ENCODE data around the gene OR6J1. TPM values are rescaled to one million over a fixed set of nuclear protein-coding genes. Genes with fewer than 3 reads are reported as not detected.
A peak's percentile ranks its signal among the peaks of the same experiment; 100 is the strongest.

OR6J1 gene
- total and polyA plus RNA-seq, 11 donors = 0.06 TPM; not detected in 10

DNA sequence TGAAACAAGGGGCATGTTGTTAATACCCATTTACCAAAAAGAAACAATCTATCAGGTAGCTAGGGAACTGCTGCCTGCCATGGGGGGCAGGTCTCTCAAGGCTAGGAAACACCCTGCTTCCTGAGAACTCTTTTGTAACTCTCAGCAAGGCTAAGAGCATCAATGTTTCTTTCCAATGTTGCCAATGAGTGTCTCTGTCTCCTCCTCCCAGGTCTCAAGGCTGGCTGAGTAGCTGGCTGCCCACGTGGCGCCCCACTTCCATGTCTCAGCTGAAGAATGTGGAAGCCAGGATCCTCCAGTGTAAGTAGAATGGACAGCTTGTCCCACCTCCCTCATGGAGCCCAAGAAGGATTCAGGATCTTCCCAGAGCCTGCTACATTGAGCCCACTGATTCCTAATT lies 42.7 kb downstream of the OR6J1 start:
- H3K4me3 ChIP-seq = no peak overlapping the region
- H3K36me3 ChIP-seq = peaks cover 4 to 53% (median 51%) of the 10 kb centered on the region in 9 donors
- no peak for ATAC-seq
- TF ChIP-seq, protein P1, sequence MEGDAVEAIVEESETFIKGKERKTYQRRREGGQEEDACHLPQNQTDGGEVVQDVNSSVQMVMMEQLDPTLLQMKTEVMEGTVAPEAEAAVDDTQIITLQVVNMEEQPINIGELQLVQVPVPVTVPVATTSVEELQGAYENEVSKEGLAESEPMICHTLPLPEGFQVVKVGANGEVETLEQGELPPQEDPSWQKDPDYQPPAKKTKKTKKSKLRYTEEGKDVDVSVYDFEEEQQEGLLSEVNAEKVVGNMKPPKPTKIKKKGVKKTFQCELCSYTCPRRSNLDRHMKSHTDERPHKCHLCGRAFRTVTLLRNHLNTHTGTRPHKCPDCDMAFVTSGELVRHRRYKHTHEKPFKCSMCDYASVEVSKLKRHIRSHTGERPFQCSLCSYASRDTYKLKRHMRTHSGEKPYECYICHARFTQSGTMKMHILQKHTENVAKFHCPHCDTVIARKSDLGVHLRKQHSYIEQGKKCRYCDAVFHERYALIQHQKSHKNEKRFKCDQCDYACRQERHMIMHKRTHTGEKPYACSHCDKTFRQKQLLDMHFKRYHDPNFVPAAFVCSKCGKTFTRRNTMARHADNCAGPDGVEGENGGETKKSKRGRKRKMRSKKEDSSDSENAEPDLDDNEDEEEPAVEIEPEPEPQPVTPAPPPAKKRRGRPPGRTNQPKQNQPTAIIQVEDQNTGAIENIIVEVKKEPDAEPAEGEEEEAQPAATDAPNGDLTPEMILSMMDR (IDR thresholded peaks at IDR 0.05) = no peak
- TF ChIP-seq POLR2A (IDR thresholded peaks at IDR 0.05) = no peak
- 88 to 95% (median 95%) methylated on average over 2 of the region's 2 CpGs for WGBS, 4 donors
- H3K9me3 ChIP-seq = no peaks in the 10 kb centered on the region
- H3K27me3 ChIP-seq = no peaks in the 10 kb centered on the region
- intact Hi-C loops (cut with DNase I) = no loop called here
- DNase-seq = no peak
- H3K4me1 ChIP-seq = peaks cover 3 to 27% (median 17%) of the 10 kb centered on the region in 12 donors
- no peak overlapping the region for H3K27ac ChIP-seq

DNA sequence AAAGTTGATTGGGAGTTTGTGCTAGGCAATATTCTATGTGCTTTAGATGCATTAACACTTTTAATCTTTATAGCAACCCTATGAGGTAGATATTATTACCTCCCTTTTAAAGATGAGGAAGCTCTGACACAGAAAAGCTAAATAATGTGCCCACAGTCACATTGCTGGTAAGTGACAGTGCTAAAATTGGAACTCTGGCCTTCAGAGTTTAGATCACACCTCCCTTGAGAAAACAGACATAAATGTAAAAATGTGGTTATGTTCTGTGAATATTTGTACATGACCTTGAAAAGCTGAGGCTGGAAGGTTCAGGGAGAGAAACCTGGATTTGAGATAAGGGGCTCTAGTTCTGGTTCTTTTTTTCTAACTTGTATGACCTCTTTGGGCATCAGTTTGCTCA lies 44.1 kb downstream of the OR6J1 start:
- no peak for ATAC-seq
- Histone ChIP-seq H3K36me3 (peaks cover 4 to 38% (median 36%) of the 10 kb centered on the region in 9 donors), H3K4me3 (peak overlapping the region in 1 of 12 donors; percentile 86), H3K27me3 (peaks cover 0 to 5% (median 0%) of the 10 kb centered on the region in 9 donors), H3K4me1 (peaks cover 3 to 27% (median 17%) of the 10 kb centered on the region in 12 donors), H3K27ac (no peak overlapping the region), H3K9me3 (no peaks in the 10 kb centered on the region)
- intact Hi-C loops (cut with DNase I) = no loop called here
- TF ChIP-seq POLR2A (IDR thresholded peaks at IDR 0.05) = no peak
- TF ChIP-seq, protein P1 (IDR thresholded peaks at IDR 0.05) = no peak
- no peak for DNase-seq

DNA sequence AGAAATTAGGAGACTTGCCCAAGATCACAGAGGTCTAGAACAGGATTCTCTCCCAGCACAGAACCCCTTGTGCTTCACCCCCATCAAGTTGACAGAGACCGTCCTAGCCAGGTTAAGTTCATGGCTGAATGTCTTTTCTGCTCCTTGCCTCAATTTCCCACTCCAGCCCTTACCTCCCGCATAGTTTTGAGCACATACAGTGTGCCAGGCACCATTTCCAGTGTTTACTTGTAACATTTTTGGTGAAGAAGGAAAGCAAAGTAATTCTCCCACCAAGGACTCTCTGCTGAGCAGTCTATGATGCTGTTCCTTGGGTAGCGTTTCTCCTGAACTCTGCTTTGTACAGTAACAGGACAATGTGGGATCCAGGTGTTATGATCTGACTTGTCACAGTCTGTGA lies 44.8 kb downstream of the OR6J1 start:
- Histone ChIP-seq H3K4me1 (peaks cover 3 to 27% (median 17%) of the 10 kb centered on the region in 12 donors), H3K9me3 (no peaks in the 10 kb centered on the region), H3K27me3 (peaks cover 0 to 5% (median 0%) of the 10 kb centered on the region in 9 donors), H3K4me3 (peak overlapping the region in 11 of 12 donors; percentile 65 to 91 (median 83)), H3K36me3 (peaks cover 4 to 32% (median 30%) of the 10 kb centered on the region in 9 donors), H3K27ac (peak overlapping the region in 9 of 12 donors; percentile 59 to 91 (median 85))
- ATAC-seq = no peak
- DNase-seq = no peak
- intact Hi-C loops (cut with DNase I) = loop anchor here in 2 of 10 donors (10.0 kb wide), 2 partner anchors 115 to 165 kb away; partner anchors contain the start of gene OXA1L (in 1 of the 2)
- TF ChIP-seq, protein P1 (IDR thresholded peaks at IDR 0.05) = no peak
- no peak for TF ChIP-seq POLR2A (IDR thresholded peaks at IDR 0.05)
- 76 to 94% (median 83%) methylated on average over 3 of the region's 3 CpGs for WGBS, 4 donors

DNA sequence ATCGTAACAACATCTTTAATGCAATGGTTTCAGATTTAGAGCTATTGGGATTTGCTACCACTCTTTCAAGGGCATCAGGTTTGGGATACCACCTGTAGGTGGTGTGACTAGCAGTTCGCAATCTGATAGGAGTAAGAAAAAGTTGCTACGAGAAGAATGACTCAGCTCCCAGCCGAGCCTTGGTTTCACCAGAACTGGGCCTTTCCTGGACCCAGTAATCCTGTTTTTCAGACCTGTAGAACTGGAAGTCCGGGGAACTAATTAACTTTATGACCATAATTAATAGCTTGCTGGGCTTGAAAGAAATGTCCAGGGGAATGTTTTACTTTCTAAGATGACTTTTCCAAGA lies 45.3 kb downstream of the OR6J1 start:
- H3K4me3 ChIP-seq = peak overlapping the region; percentile 43 to 91 (median 82)
- DNase-seq (no peak), ATAC-seq (peak in 3 of 4 donors; percentile 27 to 75 (median 69))
- H3K27me3 ChIP-seq = peaks cover 0 to 5% (median 0%) of the 10 kb centered on the region in 9 donors
- peaks cover 3 to 27% (median 25%) of the 10 kb centered on the region in 9 donors for H3K36me3 ChIP-seq
- WGBS, 4 donors = 3 to 13% (median 10%) methylated on average over 5 of the region's 5 CpGs
- intact Hi-C loops (cut with DNase I) = loop anchor here in 2 of 10 donors (10.0 kb wide), 2 partner anchors 116 to 166 kb away; partner anchors contain the start of gene OXA1L (in 1 of the 2)
- H3K9me3 ChIP-seq = no peaks in the 10 kb centered on the region
- TF ChIP-seq POLR2A (IDR thresholded peaks at IDR 0.05) = no peak
- TF ChIP-seq, protein P1 (IDR thresholded peaks at IDR 0.05) = peak in 1 of 12 donors; percentile 15
- H3K27ac ChIP-seq = peak overlapping the region in 10 of 12 donors; percentile 59 to 91 (median 84)
- H3K4me1 ChIP-seq = peaks cover 3 to 27% (median 17%) of the 10 kb centered on the region in 12 donors
